ENCODE data around the gene AKNAD1.

GRCh38 chr1:108803548-108803947 is 53.3 kb downstream of the AKNAD1 start:
- TF ChIP-seq CTCF (conservative IDR thresholded peaks at IDR 0.05; ENCODE audit: low read length): no peak
- no peak for TF ChIP-seq EZH2phosphoT487 (IDR thresholded peaks at IDR 0.05; ENCODE audit: borderline replicate concordance)
